Lower leg skin (tissue), 3 donors: ENCODE results near the gene ERICH3.

Experiments used
- CTCF ChIP-seq, 3 donors: fragments of 450-650 bp; IDR thresholded peaks; one replicate each; pipeline ENCODE4 v1.5.1; 2016; ENCODE audit warnings: antibody characterized with exemption in 3 of 3, mild to moderate bottlenecking in 3 of 3, moderate library complexity in 2 of 3
- POLR2A ChIP-seq, 2 donors: fragments of 450-650 bp; IDR thresholded peaks; one replicate each; pipeline ENCODE4 v1.6.1; 2016 to 2017; ENCODE audit warnings: antibody characterized with exemption in 2 of 2, mild to moderate bottlenecking in 1 of 2, moderate library complexity in 1 of 2

DNA sequence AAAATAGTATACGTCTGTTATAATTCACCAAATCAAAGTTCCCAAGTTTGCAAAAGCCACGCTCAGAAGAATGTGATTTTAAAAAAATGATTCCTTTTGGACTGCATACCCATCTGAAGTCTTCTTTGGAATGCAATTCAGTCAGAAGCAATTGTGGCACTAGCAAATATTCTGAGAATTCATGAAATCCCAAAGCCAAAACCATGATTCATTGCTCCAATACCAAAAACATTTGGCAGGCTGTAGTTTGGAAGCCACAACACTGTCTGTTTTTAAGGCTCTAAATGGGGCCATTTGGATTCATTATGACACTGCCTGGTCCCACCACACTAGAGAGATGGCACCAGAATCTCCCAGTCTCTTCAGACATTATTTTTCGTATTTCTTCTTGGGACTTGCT is 139.4 kb downstream of the ERICH3 start:
- no peak for TF ChIP-seq CTCF (IDR thresholded peaks at IDR 0.05)
- TF ChIP-seq POLR2A (IDR thresholded peaks at IDR 0.05): no peak
